ENCODE measurements around the gene NUP93. TPM values are rescaled to one million over a fixed set of nuclear protein-coding genes. Genes with fewer than 3 reads are reported as not detected.

NUP93 gene
- total and polyA plus RNA-seq, 2 experiments from 2014 or later: 139 to 187 TPM

GRCh38 chr16:56767024-56767423 lies 37.1 kb downstream of the NUP93 start:
- Mint-ChIP-seq H3K27ac (no peak overlapping the region), H3K27me3 (ENCODE audit: insufficient read depth, low read depth, poor library complexity) (no peaks in the 10 kb centered on the region), H3K4me1 (peaks cover 11% of the 10 kb centered on the region), H3K9me3 (no peaks in the 10 kb centered on the region), H3K4me3 (no peak overlapping the region), H3K36me3 (ENCODE audit: low read depth) (peaks cover 7% of the 10 kb centered on the region; the same call in 2 of the 3 replicates)
- TF ChIP-seq JUNB (IDR thresholded peaks at IDR 0.05; ENCODE audit: unreplicated experiment) (no peak), NANOG (IDR thresholded peaks at IDR 0.05; ENCODE audit: borderline replicate concordance) (no peak), ZNF114 (CRISPR knock-in tag; IDR thresholded peaks at IDR 0.05) (no peak), EZH2phosphoT487 (IDR thresholded peaks at IDR 0.05; ENCODE audit: unreplicated experiment) (no peak), ZNF462 (CRISPR knock-in tag; IDR thresholded peaks at IDR 0.05) (no peak), ETS1 (IDR thresholded peaks at IDR 0.05) (no peak), CTCF (conservative IDR thresholded peaks at IDR 0.05; ENCODE audit: low read depth in 2 of 2) (no peak), POLR2AphosphoS5 (IDR thresholded peaks at IDR 0.05; ENCODE audit: low read depth) (no peak), ZNF331 (CRISPR knock-in tag; IDR thresholded peaks at IDR 0.05; ENCODE audit: low read depth) (no peak), STAT1 (IDR thresholded peaks at IDR 0.05; ENCODE audit: unreplicated experiment) (no peak), REST (IDR thresholded peaks at IDR 0.05; ENCODE audit: unreplicated experiment) (no peak), CREB1 (CRISPR knock-in tag; IDR thresholded peaks at IDR 0.05; ENCODE audit: low read depth) (no peak), EZH2 (IDR thresholded peaks at IDR 0.05; ENCODE audit: low read depth, unreplicated experiment) (no peak)
- Histone ChIP-seq H3K9me2 (ENCODE audit: insufficient read depth) (no peaks in the 10 kb centered on the region), H3K36me3 (ENCODE audit: insufficient read depth) (no peaks in the 10 kb centered on the region), H3K79me2 (replicated peaks; ENCODE audit: insufficient read depth) (peaks cover 48% of the 10 kb centered on the region), H3K4me1 (ENCODE audit: insufficient read depth) (no peaks in the 10 kb centered on the region), H3F3A (replicated peaks; ENCODE audit: low read depth) (no peaks in the 10 kb centered on the region), H3K27ac (ENCODE audit: low read depth) (no peak overlapping the region), H4K20me1 (replicated peaks; ENCODE audit: insufficient read depth) (peaks cover 7% of the 10 kb centered on the region; the same call in 1 of the 2 replicates), H3K27me3 (ENCODE audit: insufficient read depth) (no peaks in the 10 kb centered on the region), H2AFZ (no peak overlapping the region), H3K4me3 (no peak overlapping the region), H3K4me2 (no peak overlapping the region)
- DNase-seq (ENCODE audit: low spot score) (no peak), ATAC-seq (no peak)

All from GM23338 (cell line).